ENCODE results near the gene MAFG.
A peak's percentile ranks its signal among the peaks of the same experiment; 100 is the strongest.

MAFG gene

GRCh38 chr17:81939218-81939617 is 11.7 kb upstream of the MAFG start:
- H3K9me3 Mint-ChIP-seq = no peaks in the 10 kb centered on the region
- H3K4me1 Mint-ChIP-seq = peaks cover 18% of the 10 kb centered on the region
- H3K27ac Mint-ChIP-seq = no peak overlapping the region
- peaks cover 30% of the 10 kb centered on the region for H3K27me3 Mint-ChIP-seq
- H3K36me3 Mint-ChIP-seq = no peaks in the 10 kb centered on the region
- no peak overlapping the region for H3K4me3 Mint-ChIP-seq
- DNase-seq = no peak
- CTCF ChIA-PET = no interaction called here

GRCh38 chr17:81935709-81936084 is 8.2 kb upstream of the MAFG start:
- CTCF ChIA-PET = interaction anchor here (1.9 kb wide), 1 partner anchor 86 kb away, joined by 4 read pairs; no protein-coding TSS in a partner anchor
- Mint-ChIP-seq H3K27ac (no peak overlapping the region), H3K4me1 (peaks cover 22% of the 10 kb centered on the region), H3K4me3 (peak overlapping the region; percentile 79), H3K27me3 (peaks cover 22% of the 10 kb centered on the region), H3K36me3 (no peaks in the 10 kb centered on the region), H3K9me3 (no peaks in the 10 kb centered on the region)
- DNase-seq = no peak

DNA sequence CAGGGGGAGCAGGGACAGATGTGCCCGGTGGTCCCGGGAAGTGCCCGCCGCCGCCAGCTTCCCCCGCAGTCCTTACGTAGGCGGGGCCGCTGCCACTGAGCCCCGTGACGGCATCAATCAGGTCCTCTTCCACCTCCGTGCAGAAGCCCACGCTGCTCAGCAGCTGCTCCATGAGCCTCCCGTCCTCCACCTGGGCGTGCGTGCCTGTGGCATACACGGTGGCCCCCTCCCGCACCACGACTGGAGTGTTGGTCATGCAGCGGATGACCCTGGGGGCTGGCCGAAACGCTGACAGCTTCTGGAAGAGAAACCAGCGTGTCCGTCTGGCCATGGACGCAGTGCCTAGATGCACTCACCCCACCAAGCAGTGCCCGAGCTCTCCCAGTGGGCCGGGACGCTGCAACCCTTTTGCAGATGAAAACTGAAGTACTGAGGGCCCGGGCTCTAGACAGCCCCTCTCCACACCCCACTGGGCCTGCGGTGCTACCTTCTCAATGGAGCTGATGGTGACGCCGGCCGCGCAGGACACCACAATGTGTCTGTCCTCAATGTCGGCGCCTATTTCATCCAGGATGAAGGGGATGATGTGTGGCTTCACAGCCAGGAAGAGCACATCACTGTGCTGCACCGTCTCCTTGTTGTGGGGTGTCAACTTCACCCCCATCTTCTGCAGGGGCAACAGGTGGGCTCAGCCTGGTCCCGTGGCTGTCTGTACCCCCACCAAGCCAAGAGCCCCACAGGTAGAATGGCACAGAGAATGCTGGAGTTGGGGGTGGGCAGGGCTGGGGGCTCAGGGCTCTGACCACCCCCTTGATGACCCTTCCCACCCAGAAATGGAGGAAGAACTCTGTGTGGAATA is 7.5 kb upstream of the MAFG start:
- Mint-ChIP-seq H3K4me3 (peak overlapping the region; percentile 79), H3K36me3 (no peaks in the 10 kb centered on the region), H3K9me3 (no peaks in the 10 kb centered on the region), H3K4me1 (peaks cover 22% of the 10 kb centered on the region), H3K27me3 (peaks cover 22% of the 10 kb centered on the region), H3K27ac (no peak overlapping the region)
- CTCF ChIA-PET = interaction anchor here (1.9 kb wide), 1 partner anchor 87 kb away, joined by 4 read pairs; no protein-coding TSS in a partner anchor
- no peak for DNase-seq

DNA sequence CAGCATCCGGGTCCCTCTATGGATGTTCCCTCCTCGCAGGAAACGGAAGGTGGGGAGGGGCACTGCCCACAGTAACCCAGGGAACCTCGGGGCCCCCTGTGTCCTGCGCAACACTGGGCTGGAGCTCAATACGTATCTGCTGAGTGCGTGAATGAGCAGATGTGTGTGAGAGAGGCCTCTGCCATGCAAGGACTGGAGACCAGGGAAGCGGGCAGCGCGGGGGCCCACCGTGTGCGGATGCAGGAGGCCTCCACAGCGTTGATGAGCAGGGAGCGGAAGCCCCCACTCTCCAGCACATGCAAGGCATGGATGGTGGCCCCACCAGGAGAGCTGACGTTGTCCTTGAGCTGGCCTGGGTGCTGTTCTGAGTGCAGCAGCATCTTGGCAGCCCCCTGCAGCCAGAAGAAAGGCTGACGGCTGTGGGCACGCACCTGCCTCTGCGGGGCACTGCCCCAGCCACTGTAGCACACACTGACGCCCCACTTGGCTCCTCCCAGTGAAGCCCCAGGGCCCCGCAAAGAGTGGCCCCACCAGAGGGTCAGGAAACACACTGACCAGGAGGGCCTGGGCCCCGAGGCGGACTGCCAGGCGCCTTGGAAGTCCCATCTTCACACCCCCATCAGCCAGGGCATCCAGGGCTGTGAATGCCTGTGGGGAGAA is 6.7 kb upstream of the MAFG start:
- H3K27ac Mint-ChIP-seq = no peak overlapping the region
- peaks cover 22% of the 10 kb centered on the region for H3K4me1 Mint-ChIP-seq
- CTCF ChIA-PET = no interaction called here
- no peaks in the 10 kb centered on the region for H3K36me3 Mint-ChIP-seq
- no peak overlapping the region for H3K4me3 Mint-ChIP-seq
- peaks cover 28% of the 10 kb centered on the region for H3K27me3 Mint-ChIP-seq
- no peaks in the 10 kb centered on the region for H3K9me3 Mint-ChIP-seq
- DNase-seq = no peak

GRCh38 chr17:81933178-81933699 is 5.7 kb upstream of the MAFG start:
- CTCF ChIA-PET = no interaction called here
- Mint-ChIP-seq H3K27ac (no peak overlapping the region), H3K27me3 (peaks cover 37% of the 10 kb centered on the region), H3K4me1 (peaks cover 28% of the 10 kb centered on the region), H3K36me3 (no peaks in the 10 kb centered on the region), H3K9me3 (no peaks in the 10 kb centered on the region), H3K4me3 (no peak overlapping the region)
- no peak for DNase-seq

- CTCF ChIA-PET = no interaction called here
- H3K9me3 Mint-ChIP-seq = no peaks in the 10 kb centered on the region
- peak overlapping the region; percentile 24 for H3K27ac Mint-ChIP-seq
- no peak overlapping the region for H3K4me3 Mint-ChIP-seq
- no peaks in the 10 kb centered on the region for H3K36me3 Mint-ChIP-seq
- peaks cover 20% of the 10 kb centered on the region for H3K4me1 Mint-ChIP-seq
- peaks cover 39% of the 10 kb centered on the region for H3K27me3 Mint-ChIP-seq
- DNase-seq = no peak
These were observed 4.9 kb upstream of the MAFG start for GRCh38 chr17:81932333-81932983.

DNA sequence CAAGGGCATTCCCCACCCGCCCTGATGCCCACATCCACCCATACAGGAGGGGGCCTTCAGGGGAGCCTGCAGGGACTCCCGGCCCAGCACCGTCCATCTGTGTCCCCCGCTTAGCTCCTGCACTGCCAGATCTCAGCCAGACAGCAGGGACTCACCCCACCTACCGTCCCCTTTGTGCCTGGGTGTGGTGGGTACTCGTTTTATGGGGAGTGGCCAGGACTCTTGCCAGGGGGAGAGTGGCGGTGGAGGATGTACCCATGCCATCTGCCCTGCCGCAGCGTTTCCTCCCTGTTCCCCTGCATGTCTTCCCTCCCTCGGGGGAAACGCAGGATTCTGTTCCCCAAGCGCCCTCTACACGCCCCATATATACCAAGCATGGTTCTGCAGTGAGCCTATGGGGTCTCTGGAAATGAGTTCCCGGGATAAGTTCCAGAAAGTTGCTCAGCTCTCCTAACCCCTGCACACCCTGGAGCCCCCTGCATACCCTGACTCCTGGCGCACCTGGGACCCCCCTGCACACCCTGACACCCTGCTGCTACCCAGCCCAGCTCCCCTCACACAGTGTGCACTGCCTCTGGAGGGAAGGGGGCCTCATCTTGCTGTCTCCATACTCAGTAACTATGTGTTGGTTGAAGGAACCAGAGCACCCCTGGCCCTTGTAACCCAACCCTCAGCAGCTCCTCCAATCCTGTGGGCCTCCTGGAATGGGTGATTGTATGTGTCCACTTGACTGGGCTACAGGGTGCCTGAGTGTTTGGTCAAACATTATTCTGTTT is 4.2 kb upstream of the MAFG start:
- Mint-ChIP-seq H3K9me3 (no peaks in the 10 kb centered on the region), H3K4me1 (peaks cover 20% of the 10 kb centered on the region), H3K27me3 (peaks cover 39% of the 10 kb centered on the region), H3K4me3 (no peak overlapping the region), H3K36me3 (no peaks in the 10 kb centered on the region), H3K27ac (no peak overlapping the region)
- no peak for DNase-seq
- CTCF ChIA-PET = no interaction called here

DNA sequence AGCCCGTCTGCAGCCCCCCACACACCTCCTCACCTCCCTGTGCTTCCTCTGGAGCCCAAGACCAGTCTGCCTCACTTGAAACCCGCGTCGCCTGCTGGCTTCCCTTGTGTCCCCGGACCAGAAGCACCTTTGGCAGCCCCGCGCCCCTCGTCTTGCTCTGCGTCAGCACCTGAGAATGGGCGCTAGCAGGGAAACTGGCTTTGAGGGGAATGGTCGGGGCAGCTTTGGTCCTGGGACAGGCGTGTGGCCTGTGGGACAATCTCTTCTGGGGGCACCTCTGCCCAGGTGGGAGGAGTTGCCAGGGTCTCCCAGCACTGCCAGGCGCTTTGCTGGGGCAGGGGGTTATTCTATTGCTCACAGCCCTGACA is 3.6 kb upstream of the MAFG start:
- Mint-ChIP-seq H3K4me3 (peak overlapping the region; percentile 15), H3K4me1 (peaks cover 20% of the 10 kb centered on the region), H3K36me3 (no peaks in the 10 kb centered on the region), H3K9me3 (no peaks in the 10 kb centered on the region), H3K27ac (peak overlapping the region; percentile 17), H3K27me3 (peaks cover 39% of the 10 kb centered on the region)
- CTCF ChIA-PET = no interaction called here
- no peak for DNase-seq

GRCh38 chr17:81930142-81931125 is 2.9 kb upstream of the MAFG start:
- H3K9me3 Mint-ChIP-seq = no peaks in the 10 kb centered on the region
- H3K27me3 Mint-ChIP-seq = peaks cover 39% of the 10 kb centered on the region
- CTCF ChIA-PET = no interaction called here
- peak overlapping the region; percentile 49 for H3K27ac Mint-ChIP-seq
- peak overlapping the region; percentile 15 for H3K4me3 Mint-ChIP-seq
- DNase-seq = no peak
- no peaks in the 10 kb centered on the region for H3K36me3 Mint-ChIP-seq
- H3K4me1 Mint-ChIP-seq = peaks cover 21% of the 10 kb centered on the region

GRCh38 chr17:81929253-81930141 is 2.0 kb upstream of the MAFG start:
- DNase-seq = no peak
- H3K4me1 Mint-ChIP-seq = peaks cover 31% of the 10 kb centered on the region
- CTCF ChIA-PET = no interaction called here

GRCh38 chr17:81928544-81929252 is 1.2 kb upstream of the MAFG start:
- DNase-seq = no peak
- Mint-ChIP-seq H3K4me1 (peaks cover 38% of the 10 kb centered on the region), H3K27me3 (peaks cover 39% of the 10 kb centered on the region), H3K9me3 (no peaks in the 10 kb centered on the region), H3K36me3 (no peaks in the 10 kb centered on the region), H3K27ac (no peak overlapping the region), H3K4me3 (peak overlapping the region; percentile 58)
- CTCF ChIA-PET = interaction anchor here (2.3 kb wide), 1 partner anchor 12 kb away, joined by 8 read pairs; the partner anchor contains the start of gene SIRT7

More at GRCh38 chr17:81929253-81930141, 2.0 kb upstream of the MAFG start:
- no peaks in the 10 kb centered on the region for H3K36me3 Mint-ChIP-seq
- H3K4me3 Mint-ChIP-seq = peak overlapping the region; percentile 49
- no peaks in the 10 kb centered on the region for H3K9me3 Mint-ChIP-seq
- H3K27me3 Mint-ChIP-seq = peaks cover 39% of the 10 kb centered on the region
- no peak overlapping the region for H3K27ac Mint-ChIP-seq

All from activated naive CD4-positive, alpha-beta T cell treated with anti-CD3 and anti-CD28 coated beads, Interleukin-2, amount 10 ng/mL, durations not matched to agents 7 days and 5 days (primary cell).